Chondrocyte (in vitro differentiated cells): ENCODE results near the gene PYGL. TPM values are rescaled to one million over a fixed set of nuclear protein-coding genes. Genes with fewer than 3 reads are reported as not detected.

Source experiments
- DNase-seq: peaks from one replicate; pipeline ENCODE4 v3.0.0; 2021; ENCODE audit warnings: mixed read lengths, low spot score
- H3K27ac Mint-ChIP-seq: one replicate; pipeline ENCODE4 v1.8.0; 2021; ENCODE audit warnings: mild to moderate bottlenecking, moderate library complexity, mixed read lengths; ENCODE audit not compliant: unreplicated experiment
- H3K27me3 Mint-ChIP-seq: 2 replicates; pipeline ENCODE4 v1.8.0; 2021; ENCODE audit warnings: low read depth, mixed read lengths
- H3K36me3 Mint-ChIP-seq: 2 replicates; pipeline ENCODE4 v1.8.0; 2021; ENCODE audit warnings: low read depth, mixed read lengths
- H3K4me1 Mint-ChIP-seq: 2 replicates; pipeline ENCODE4 v1.8.0; 2021; ENCODE audit warnings: low read depth, mild to moderate bottlenecking, mixed read lengths
- H3K4me3 Mint-ChIP-seq: one replicate; pipeline ENCODE4 v1.8.0; 2021; ENCODE audit warnings: mild to moderate bottlenecking, moderate library complexity, mixed read lengths; ENCODE audit not compliant: unreplicated experiment
- H3K9me3 Mint-ChIP-seq: 2 replicates; pipeline ENCODE4 v1.8.0; 2021; ENCODE audit warnings: low read depth, mixed read lengths
- total RNA-seq: library from RNA; stranded (reverse); gene quantifications from 3 replicates; pipeline ENCODE4 v1.2.1, GENCODE V29; 2021
- TF ChIP-seq, protein P1 (sequence below): fragments of 200-600 bp; sonication (generic); IDR thresholded peaks from 2 replicates; pipeline ENCODE4 v1.5.0; 2021; ENCODE audit warnings: antibody characterized with exemption, mild to moderate bottlenecking, moderate library complexity

Gene PYGL
- total RNA-seq, 1 donor from 2014 or later: 120 TPM

DNA sequence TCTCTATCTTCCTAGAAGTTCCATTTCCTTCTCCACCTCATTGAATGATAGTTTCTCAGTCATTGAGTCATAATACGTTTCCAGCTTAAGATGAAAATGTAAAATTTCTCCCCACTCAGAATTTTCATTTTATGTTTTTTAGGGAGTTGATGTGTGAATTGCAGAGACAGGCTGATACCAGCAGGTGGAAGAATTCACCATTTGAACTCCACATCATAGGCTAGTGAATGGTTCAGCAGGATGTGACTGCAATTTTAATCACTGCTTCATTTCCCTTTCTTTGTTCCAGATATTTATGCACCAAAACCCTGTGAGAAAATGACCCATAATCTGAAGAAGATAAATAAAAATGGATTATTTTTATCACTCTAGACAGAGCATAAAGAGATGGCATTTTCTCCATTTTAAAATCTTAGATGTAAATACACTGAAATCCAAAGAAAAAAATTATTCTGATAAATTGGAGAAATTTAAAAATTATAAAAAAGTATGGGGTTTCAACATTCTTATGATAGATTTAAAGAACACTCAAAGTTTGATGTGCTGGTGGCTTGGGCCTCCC lies 10.6 kb upstream of the PYGL start:
- no peaks in the 10 kb centered on the region for H3K27me3 Mint-ChIP-seq
- H3K4me3 Mint-ChIP-seq: no peak overlapping the region
- TF ChIP-seq, protein P1, sequence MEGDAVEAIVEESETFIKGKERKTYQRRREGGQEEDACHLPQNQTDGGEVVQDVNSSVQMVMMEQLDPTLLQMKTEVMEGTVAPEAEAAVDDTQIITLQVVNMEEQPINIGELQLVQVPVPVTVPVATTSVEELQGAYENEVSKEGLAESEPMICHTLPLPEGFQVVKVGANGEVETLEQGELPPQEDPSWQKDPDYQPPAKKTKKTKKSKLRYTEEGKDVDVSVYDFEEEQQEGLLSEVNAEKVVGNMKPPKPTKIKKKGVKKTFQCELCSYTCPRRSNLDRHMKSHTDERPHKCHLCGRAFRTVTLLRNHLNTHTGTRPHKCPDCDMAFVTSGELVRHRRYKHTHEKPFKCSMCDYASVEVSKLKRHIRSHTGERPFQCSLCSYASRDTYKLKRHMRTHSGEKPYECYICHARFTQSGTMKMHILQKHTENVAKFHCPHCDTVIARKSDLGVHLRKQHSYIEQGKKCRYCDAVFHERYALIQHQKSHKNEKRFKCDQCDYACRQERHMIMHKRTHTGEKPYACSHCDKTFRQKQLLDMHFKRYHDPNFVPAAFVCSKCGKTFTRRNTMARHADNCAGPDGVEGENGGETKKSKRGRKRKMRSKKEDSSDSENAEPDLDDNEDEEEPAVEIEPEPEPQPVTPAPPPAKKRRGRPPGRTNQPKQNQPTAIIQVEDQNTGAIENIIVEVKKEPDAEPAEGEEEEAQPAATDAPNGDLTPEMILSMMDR: peak; percentile 87
- H3K36me3 Mint-ChIP-seq: no peaks in the 10 kb centered on the region
- H3K9me3 Mint-ChIP-seq: no peaks in the 10 kb centered on the region
- peaks cover 36% of the 10 kb centered on the region for H3K4me1 Mint-ChIP-seq
- DNase-seq: no peak
- H3K27ac Mint-ChIP-seq: peak overlapping the region; percentile 99

DNA sequence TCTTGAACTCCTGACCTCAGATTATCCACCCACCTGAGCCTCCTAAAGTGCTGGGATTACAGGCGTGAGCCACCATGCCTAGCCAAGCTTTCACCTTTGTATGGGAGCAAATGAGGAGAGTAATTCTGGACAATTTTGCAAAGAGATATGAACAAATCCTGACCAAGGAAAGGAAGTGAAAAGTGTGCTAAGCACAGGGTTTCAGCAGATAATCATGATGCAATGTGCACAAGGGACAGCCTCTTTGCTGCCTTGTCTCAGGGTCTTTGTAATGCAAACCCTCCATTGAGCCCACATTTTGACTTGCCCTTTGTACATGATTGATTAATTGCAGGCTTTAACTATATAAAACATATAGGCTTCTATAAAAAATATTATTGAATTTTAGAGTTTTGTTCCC lies 9.2 kb upstream of the PYGL start:
- no peak overlapping the region for H3K4me3 Mint-ChIP-seq
- DNase-seq: no peak
- H3K27me3 Mint-ChIP-seq: no peaks in the 10 kb centered on the region
- TF ChIP-seq, protein P1: no peak
- H3K4me1 Mint-ChIP-seq: peaks cover 34% of the 10 kb centered on the region
- H3K36me3 Mint-ChIP-seq: no peaks in the 10 kb centered on the region
- H3K27ac Mint-ChIP-seq: no peak overlapping the region
- H3K9me3 Mint-ChIP-seq: no peaks in the 10 kb centered on the region

DNA sequence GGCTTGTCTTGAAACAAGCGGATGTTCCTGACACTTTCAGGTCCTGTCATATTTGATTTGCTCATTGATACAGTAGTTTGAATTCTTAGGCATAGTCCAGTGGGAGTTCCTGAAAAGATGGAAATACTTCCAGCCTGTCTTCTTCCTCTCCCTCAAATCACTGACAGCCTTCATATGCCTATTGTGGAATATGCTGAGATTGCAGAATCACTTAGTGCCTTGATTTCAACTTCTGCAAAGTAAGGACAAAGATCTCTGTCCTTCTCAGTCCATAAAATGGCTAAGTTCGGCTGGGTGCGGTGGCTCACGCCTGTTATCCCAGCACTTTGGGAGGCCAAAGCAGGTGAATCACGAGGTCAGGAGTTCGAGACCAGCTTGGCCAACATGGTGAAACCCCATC lies 6.7 kb upstream of the PYGL start:
- TF ChIP-seq, protein P1: no peak
- H3K9me3 Mint-ChIP-seq: no peaks in the 10 kb centered on the region
- H3K4me1 Mint-ChIP-seq: peaks cover 29% of the 10 kb centered on the region
- no peak overlapping the region for H3K4me3 Mint-ChIP-seq
- H3K27ac Mint-ChIP-seq: no peak overlapping the region
- no peaks in the 10 kb centered on the region for H3K36me3 Mint-ChIP-seq
- DNase-seq: no peak
- no peaks in the 10 kb centered on the region for H3K27me3 Mint-ChIP-seq

DNA sequence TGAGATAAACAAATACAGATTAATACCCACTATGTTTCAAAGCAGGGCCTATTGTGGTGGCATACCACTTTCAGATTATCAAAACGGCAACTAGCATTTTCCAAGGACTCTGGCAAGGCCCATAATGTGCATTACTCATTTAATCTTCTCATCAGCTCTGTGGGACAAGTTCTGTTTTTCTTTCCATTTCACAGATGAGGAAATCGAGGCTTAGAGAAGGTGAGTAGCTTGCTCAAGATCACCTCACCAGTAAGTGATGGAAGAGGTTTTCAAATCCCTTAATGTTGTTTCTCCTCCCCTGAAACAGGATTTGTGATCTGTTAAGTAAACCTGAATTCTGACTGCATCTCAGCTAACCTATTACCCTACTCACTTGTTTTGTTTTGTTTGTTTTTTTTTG lies 3.9 kb upstream of the PYGL start:
- Mint-ChIP-seq H3K27ac (no peak overlapping the region), H3K27me3 (no peaks in the 10 kb centered on the region), H3K36me3 (no peaks in the 10 kb centered on the region), H3K4me3 (no peak overlapping the region), H3K9me3 (no peaks in the 10 kb centered on the region), H3K4me1 (peaks cover 23% of the 10 kb centered on the region)
- TF ChIP-seq, protein P1: no peak
- no peak for DNase-seq

DNA sequence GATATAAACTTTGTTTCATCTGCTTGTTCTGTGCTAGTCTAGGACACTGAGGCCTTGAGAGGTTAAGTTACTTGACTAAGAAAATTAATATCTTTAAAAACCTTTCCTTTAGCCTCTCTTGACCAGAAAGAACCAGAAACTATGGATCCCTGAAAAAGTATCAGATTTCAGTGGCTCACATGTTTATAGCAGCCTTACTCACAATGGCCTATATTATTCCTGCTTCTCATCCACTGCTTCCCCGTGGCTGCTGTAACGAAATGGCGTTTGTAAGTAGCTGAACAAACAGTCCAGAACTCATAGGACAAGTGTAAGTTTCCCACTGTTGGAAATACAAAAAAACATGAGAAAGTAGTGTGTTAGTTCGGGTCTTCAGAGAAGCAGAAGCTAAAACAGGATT lies 3.2 kb upstream of the PYGL start:
- TF ChIP-seq, protein P1: no peak
- H3K4me1 Mint-ChIP-seq: peaks cover 31% of the 10 kb centered on the region
- H3K27ac Mint-ChIP-seq: peak overlapping the region; percentile 77
- no peaks in the 10 kb centered on the region for H3K36me3 Mint-ChIP-seq
- H3K9me3 Mint-ChIP-seq: no peaks in the 10 kb centered on the region
- no peak overlapping the region for H3K4me3 Mint-ChIP-seq
- no peaks in the 10 kb centered on the region for H3K27me3 Mint-ChIP-seq
- DNase-seq: no peak
